Spleen (tissue), 11 donors: Measurements from ENCODE around the gene TRIM65. TPM values are rescaled to one million over a fixed set of nuclear protein-coding genes. Genes with fewer than 3 reads are reported as not detected.

Source experiments
- DNase-seq: peaks from one replicate; pipeline ENCODE4 v3.0.0-alpha.2; 2020
- H3K27ac ChIP-seq, 8 donors: fragments of 200-600 bp; sonication (generic) in 7 of 8; 1 replicate in 4 of 8; 2 replicates in 4 of 8; pipeline versions ENCODE4 v1.5.0 to v1.8.0; 2016 to 2021; ENCODE audit warnings: inconsistent platforms in 4 of 8, mild to moderate bottlenecking in 4 of 8, moderate library complexity in 1 of 8
- H3K27me3 ChIP-seq, 7 donors: fragments of 200-600 bp; sonication (generic) in 6 of 7; replicated peaks in 1 of 7; 1 replicate in 4 of 7; 2 replicates in 3 of 7; pipeline versions ENCODE4 v1.5.0 to v1.8.0; 2016 to 2021; ENCODE audit warnings: inconsistent platforms in 3 of 7, mild to moderate bottlenecking in 1 of 7
- H3K36me3 ChIP-seq, 6 donors: fragments of 200-600 bp; sonication (generic) in 5 of 6; 1 replicate in 4 of 6; 2 replicates in 2 of 6; pipeline versions ENCODE4 v1.5.0 to v1.8.0; 2016 to 2021; ENCODE audit warnings: inconsistent platforms in 2 of 6
- H3K4me1 ChIP-seq, 6 donors: fragments of 200-600 bp; sonication (generic) in 5 of 6; 1 replicate in 3 of 6; 2 replicates in 3 of 6; pipeline versions ENCODE4 v1.5.0 to v1.8.0; 2016 to 2021; ENCODE audit warnings: inconsistent platforms in 3 of 6
- H3K4me3 ChIP-seq, 8 donors: fragments of 200-600 bp; sonication (generic) in 7 of 8; 1 replicate in 4 of 8; 2 replicates in 4 of 8; pipeline versions ENCODE4 v1.5.0 to v1.8.0; 2016 to 2021; ENCODE audit warnings: inconsistent platforms in 4 of 8, mild to moderate bottlenecking in 4 of 8, moderate library complexity in 2 of 8
- H3K9me3 ChIP-seq, 8 donors: fragments of 200-600 bp; sonication (generic) in 7 of 8; 1 replicate in 4 of 8; 2 replicates in 4 of 8; pipeline versions ENCODE4 v1.5.0 to v1.8.0; 2016 to 2021; ENCODE audit warnings: inconsistent platforms in 4 of 8
- CTCF ChIP-seq, 11 experiments: fragments of 200-600 bp in 7 of 11; fragments of 450-650 bp in 4 of 11; sonication (generic) in 4 of 11; IDR thresholded peaks in 8 of 11; conservative IDR thresholded peaks in 3 of 11; 1 replicate in 7 of 11; 2 replicates in 4 of 11; pipeline versions ENCODE4 v1.4.0 to v1.8.0; 2016 to 2021; ENCODE audit warnings: antibody characterized with exemption in 11 of 11, inconsistent platforms in 4 of 11, mild to moderate bottlenecking in 1 of 11
- POLR2A ChIP-seq, 3 donors: fragments of 450-650 bp; IDR thresholded peaks; one replicate each; pipeline ENCODE4 v1.5.1; 2017; ENCODE audit warnings: antibody characterized with exemption in 3 of 3, mild to moderate bottlenecking in 1 of 3
- POLR2AphosphoS5 ChIP-seq, 3 donors: sonication (generic); formaldehyde crosslinking; IDR thresholded peaks; one replicate each; pipeline ENCODE4 v1.5.1; 2017; ENCODE audit warnings: antibody characterized with exemption in 3 of 3
- WGBS, 5 donors: extraction: QIAGEN DNeasy Blood & Tissue Kit in 3 of 5; methylation state at CpG; one replicate each; pipeline versions ENCODE4 v1.1.5 to v1.1.7; 2013 to 2018; 5-methylcytosine and 5-hydroxymethylcytosine counted together
- intact Hi-C: fragments of 100-400 bp; cut with DNase I; formaldehyde crosslinking; loops from one replicate; pipeline ENCODE4 v1.15.0; 2023; ENCODE audit warnings: low total_unique reads
- polyA plus RNA-seq, 3 donors: library from polyadenylated mRNA; stranded (reverse); fragments of 200-250 nt; gene quantifications; one replicate each; pipeline ENCODE4 v1.2.1, GENCODE V29; 2013
- total RNA-seq, 7 donors: library from RNA; depleted of rRNA in 3 of 7; stranded (reverse); fragments of >200 nt in 3 of 7; fragmentation: NEBNext Ultra II Directional in 4 of 7; extraction: Animal tissue kit (Norgen Biotek cat#: 25700) in 4 of 7; gene quantifications; one replicate each; pipeline versions ENCODE4 v1.1.0 to v1.2.1, GENCODE V29; 2016 to 2021
- donor health status: healthy with polysubstance abuse.
- donor health status: DM: no; HTN: no; CAD: no; lungs with moderate emphysema.
- donor health status: DM: no; HTN: no; CAD: no.
- donor health status: Bipolar disorder and iron deficiency.
- donor health status: healthy.
- donor health status: DM: no; HTN: no; CAD: no.
- donor health status: DM: yes; HTN: yes; CAD: no.

TRIM65 gene
- total and polyA plus RNA-seq, 10 donors = 9.0 to 28.2 (median 22.8) TPM

GRCh38 chr17:75875182-75875939 is 21.4 kb downstream of the TRIM65 start:
- no peak for DNase-seq
- TF ChIP-seq POLR2A (IDR thresholded peaks at IDR 0.05) (no peak), POLR2AphosphoS5 (IDR thresholded peaks at IDR 0.05) (no peak), CTCF (IDR thresholded peaks at IDR 0.05 in 8 of 11, conservative IDR thresholded peaks at IDR 0.05 in 3 of 11) (no peak)
- Histone ChIP-seq H3K27ac (peak overlapping the region; percentile 76 to 94 (median 90)), H3K9me3 (no peaks in the 10 kb centered on the region), H3K27me3 (peaks cover 0 to 44% (median 6%) of the 10 kb centered on the region in 7 donors), H3K4me3 (peak overlapping the region in 6 of 8 donors; percentile 49 to 76 (median 70)), H3K4me1 (peaks cover 32 to 75% (median 71%) of the 10 kb centered on the region in 6 donors), H3K36me3 (peaks cover 0 to 36% (median 11%) of the 10 kb centered on the region in 6 donors)
- 49 to 62% (median 55%) methylated on average over 10 to 18 of the region's 18 CpGs for WGBS, 5 donors
- intact Hi-C loops = no loop called here

DNA sequence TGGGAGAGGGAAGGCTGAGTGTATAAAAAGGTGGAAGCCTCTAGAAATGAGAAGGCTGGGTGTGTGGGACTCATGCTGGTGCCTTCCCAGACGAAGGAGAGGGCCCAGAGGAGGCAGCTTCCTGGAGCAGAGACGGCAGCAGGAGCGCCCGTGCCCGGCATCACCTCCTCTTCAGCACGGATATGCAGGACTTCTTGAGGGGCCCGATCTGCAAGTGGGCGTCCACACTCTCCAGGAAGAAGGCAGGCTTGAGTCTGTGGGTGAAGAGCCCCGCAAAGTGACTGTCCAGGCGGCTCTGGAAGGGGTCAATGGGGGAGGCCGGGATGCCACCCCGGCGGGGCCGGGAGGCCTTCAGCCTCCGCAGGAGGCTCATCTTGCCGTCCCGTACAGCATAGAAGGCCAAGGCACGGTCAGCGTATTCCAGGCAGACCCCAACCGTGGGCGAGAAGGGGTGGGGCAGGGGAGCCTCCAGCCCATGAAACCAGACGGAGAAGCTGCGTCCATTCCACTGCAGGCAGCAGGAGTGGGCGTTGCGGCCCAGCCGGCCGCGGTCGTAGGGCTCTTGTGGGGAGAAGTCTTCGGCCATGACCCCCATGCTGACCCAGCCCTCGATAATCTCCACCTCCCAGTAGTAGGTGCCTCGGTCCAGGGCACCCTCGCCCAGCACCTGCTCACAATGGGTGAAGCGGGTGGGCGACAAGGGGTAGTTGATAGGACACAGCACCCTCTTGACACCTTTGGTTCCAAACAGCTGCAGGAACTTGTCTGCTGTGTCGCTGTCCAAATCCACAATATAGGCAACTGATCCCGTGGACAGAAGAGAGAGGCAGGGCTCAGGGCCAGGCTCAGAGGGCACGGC is 22.2 kb downstream of the TRIM65 start:
- no peak overlapping the region for H3K4me3 ChIP-seq
- TF ChIP-seq CTCF (IDR thresholded peaks at IDR 0.05 in 8 of 11, conservative IDR thresholded peaks at IDR 0.05 in 3 of 11) (no peak), POLR2AphosphoS5 (IDR thresholded peaks at IDR 0.05) (peak in 1 of 3 donors; percentile 43)
- peak overlapping the region in 7 of 8 donors; percentile 69 to 94 (median 90) for H3K27ac ChIP-seq
- intact Hi-C loops = no loop called here
- no peak for DNase-seq
- H3K9me3 ChIP-seq = no peaks in the 10 kb centered on the region
- peaks cover 32 to 74% (median 71%) of the 10 kb centered on the region in 6 donors for H3K4me1 ChIP-seq
- peaks cover 0 to 36% (median 6%) of the 10 kb centered on the region in 7 donors for H3K27me3 ChIP-seq
- peaks cover 0 to 36% (median 11%) of the 10 kb centered on the region in 6 donors for H3K36me3 ChIP-seq
- WGBS, 5 donors = 78 to 91% (median 89%) methylated on average over 16 to 38 of the region's 38 CpGs

DNA sequence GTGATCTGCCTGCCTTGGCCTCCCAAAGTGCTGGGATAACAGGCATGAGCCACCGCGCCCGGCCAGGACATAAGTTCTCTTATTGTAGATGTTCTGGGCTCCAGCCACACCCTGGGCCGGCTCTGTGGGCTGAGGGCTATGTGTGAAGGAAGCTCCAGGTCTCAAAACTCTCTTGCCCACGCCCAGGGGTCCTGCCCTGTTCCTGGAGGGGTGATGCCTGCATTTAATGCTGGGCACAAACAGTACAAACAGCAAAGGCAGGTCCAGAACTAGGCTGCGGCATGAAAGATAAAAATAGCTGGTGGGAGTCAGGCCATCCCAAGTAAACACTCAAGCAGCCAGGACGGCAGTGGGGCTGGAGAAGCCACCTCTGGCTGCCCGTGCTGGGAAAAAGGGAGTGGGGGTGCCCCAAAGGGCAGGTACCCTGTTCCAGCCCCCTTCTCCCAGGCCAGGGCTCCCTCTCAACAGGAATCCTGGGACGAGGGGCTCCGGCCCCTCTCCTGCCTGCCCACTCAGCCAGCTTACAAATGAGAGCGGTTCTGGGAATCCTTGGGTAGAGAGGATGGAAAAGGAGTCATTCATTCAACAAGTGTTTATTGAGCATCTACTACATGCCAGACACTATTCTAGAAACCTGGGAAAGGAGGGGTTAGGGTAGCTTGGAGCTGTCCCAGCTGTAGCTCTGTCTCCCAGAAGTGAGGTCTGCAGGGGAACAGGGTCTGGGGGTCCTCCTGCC is 23.0 kb downstream of the TRIM65 start:
- Histone ChIP-seq H3K27me3 (peaks cover 0 to 28% (median 6%) of the 10 kb centered on the region in 7 donors), H3K27ac (peak overlapping the region in 6 of 8 donors; percentile 69 to 92 (median 80)), H3K9me3 (no peaks in the 10 kb centered on the region), H3K36me3 (peaks cover 0 to 36% (median 11%) of the 10 kb centered on the region in 6 donors), H3K4me3 (no peak overlapping the region), H3K4me1 (peaks cover 32 to 66% (median 63%) of the 10 kb centered on the region in 6 donors)
- peak; percentile 73 for DNase-seq
- intact Hi-C loops = no loop called here
- 64 to 82% (median 80%) methylated on average over 8 to 11 of the region's 11 CpGs for WGBS, 5 donors
- TF ChIP-seq CTCF (IDR thresholded peaks at IDR 0.05 in 8 of 11, conservative IDR thresholded peaks at IDR 0.05 in 3 of 11) (no peak), POLR2AphosphoS5 (IDR thresholded peaks at IDR 0.05) (no peak), POLR2A (IDR thresholded peaks at IDR 0.05) (no peak)
